HEK293T (cell line): Measurements from ENCODE around the gene SLC6A17.

Experiments
- CTCF ChIA-PET: fragments of 350-600 bp; formaldehyde crosslinking; extraction: SDS; loops from one replicate; lab custom pipeline; 2021; ENCODE audit warnings: antibody characterized with exemption, inconsistent platforms; lab: Yijun Ruan, JAX
- POLR2A ChIA-PET: fragments of 350-600 bp; formaldehyde crosslinking; extraction: SDS; loops from one replicate; lab custom pipeline; 2020; ENCODE audit warnings: antibody characterized with exemption, inconsistent platforms; lab: Yijun Ruan, JAX
- DNase-seq: peaks from one replicate; pipeline ENCODE4 v3.0.0; 2012; ENCODE audit warnings: mixed read lengths; ENCODE audit errors: extremely low spot score
- ARNT ChIP-seq: fragments of 450-650 bp; IDR thresholded peaks from 2 replicates; pipeline ENCODE4 v1.6.1; 2017; ENCODE audit warnings: mild to moderate bottlenecking
- BHLHE40 ChIP-seq: fragments of 450-650 bp; IDR thresholded peaks from 2 replicates; pipeline ENCODE4 v1.6.1; 2016; ENCODE audit warnings: mild to moderate bottlenecking, moderate library complexity, borderline replicate concordance
- CTBP1 ChIP-seq: fragments of 450-650 bp; IDR thresholded peaks from 2 replicates; pipeline ENCODE4 v1.6.1; 2016; ENCODE audit warnings: borderline replicate concordance
- ELF4 ChIP-seq: fragments of 450-650 bp; IDR thresholded peaks from 2 replicates; pipeline ENCODE4 v1.6.1; 2017; ENCODE audit warnings: antibody characterized with exemption
- FOXA1 ChIP-seq: fragments of 450-650 bp; IDR thresholded peaks from 2 replicates; pipeline ENCODE4 v1.6.1; 2016; ENCODE audit warnings: mild to moderate bottlenecking
- FOXK2 ChIP-seq: fragments of 450-650 bp; IDR thresholded peaks from 2 replicates; pipeline ENCODE4 v1.6.1; 2016; ENCODE audit warnings: mild to moderate bottlenecking
- FOXM1 ChIP-seq: fragments of 450-650 bp; IDR thresholded peaks from 2 replicates; pipeline ENCODE4 v1.6.1; 2017; ENCODE audit warnings: mild to moderate bottlenecking, borderline replicate concordance
- HDGF ChIP-seq: fragments of 450-650 bp; IDR thresholded peaks from 2 replicates; pipeline ENCODE4 v1.6.1; 2017; ENCODE audit warnings: antibody characterized with exemption, borderline replicate concordance
- L3MBTL2 ChIP-seq: fragments of 450-650 bp; conservative IDR thresholded peaks from 2 replicates; pipeline ENCODE4 v1.6.1; 2016; ENCODE audit warnings: mild to moderate bottlenecking
- LEF1 ChIP-seq: fragments of 450-650 bp; IDR thresholded peaks from 2 replicates; pipeline ENCODE4 v1.6.1; 2017; ENCODE audit warnings: mild to moderate bottlenecking, borderline replicate concordance
- NFRKB ChIP-seq: fragments of 450-650 bp; IDR thresholded peaks from 2 replicates; pipeline ENCODE4 v1.6.1; 2016; ENCODE audit warnings: mild to moderate bottlenecking, moderate library complexity
- PKNOX1 ChIP-seq: fragments of 450-650 bp; IDR thresholded peaks from 2 replicates; pipeline ENCODE4 v1.6.1; 2016
- SP1 ChIP-seq: fragments of 450-650 bp; IDR thresholded peaks from 2 replicates; pipeline ENCODE4 v1.6.1; 2017
- SUZ12 ChIP-seq: fragments of 450-650 bp; IDR thresholded peaks from 2 replicates; pipeline ENCODE4 v1.6.1; 2016; ENCODE audit warnings: mild to moderate bottlenecking
- TARDBP ChIP-seq: fragments of 450-650 bp; IDR thresholded peaks from 2 replicates; pipeline ENCODE4 v1.6.1; 2016
- ZNF384 ChIP-seq: fragments of 450-650 bp; IDR thresholded peaks from 2 replicates; pipeline ENCODE4 v1.6.1; 2016

Gene SLC6A17

GRCh38 chr1:110164725-110165350 is 14.5 kb downstream of the SLC6A17 start:
- no peak for TF ChIP-seq SUZ12
- TF ChIP-seq TARDBP, result no peak
- TF ChIP-seq PKNOX1, result no peak
- TF ChIP-seq CTBP1, result no peak
- TF ChIP-seq FOXM1, result no peak
- TF ChIP-seq ARNT, result no peak
- TF ChIP-seq SP1, result no peak
- TF ChIP-seq BHLHE40, result no peak
- no peak for TF ChIP-seq ELF4
- no peak for TF ChIP-seq LEF1
- no peak for TF ChIP-seq FOXK2
- TF ChIP-seq L3MBTL2, result no peak
- TF ChIP-seq FOXA1, result no peak
- no peak for DNase-seq
- ChIA-PET POLR2A (no interaction called here), CTCF (no interaction called here)

GRCh38 chr1:110165761-110166231 is 15.5 kb downstream of the SLC6A17 start:
- ChIA-PET CTCF (interaction anchor here (1.5 kb wide), 1 partner anchor 147 kb away, joined by 4 read pairs; no protein-coding TSS in a partner anchor), POLR2A (no interaction called here)
- no peak for TF ChIP-seq FOXM1
- no peak for TF ChIP-seq L3MBTL2
- no peak for TF ChIP-seq ZNF384
- TF ChIP-seq BHLHE40, result no peak
- no peak for TF ChIP-seq PKNOX1
- no peak for TF ChIP-seq CTBP1
- TF ChIP-seq ELF4, result no peak
- no peak for TF ChIP-seq LEF1
- no peak for TF ChIP-seq FOXK2
- no peak for TF ChIP-seq SUZ12
- no peak for TF ChIP-seq HDGF
- TF ChIP-seq ARNT, result no peak
- TF ChIP-seq FOXA1, result no peak
- no peak for DNase-seq

- ChIA-PET CTCF (interaction anchor here (0.6 to 1.5 kb wide), 3 partner anchors 54 to 329 kb away, joined by 3 to 4 read pairs (median 3); no protein-coding TSS in a partner anchor), POLR2A (no interaction called here)
Observed at GRCh38 chr1:110166861-110167260, 16.6 kb downstream of the SLC6A17 start.

GRCh38 chr1:110170766-110171733 is 20.8 kb downstream of the SLC6A17 start:
- TF ChIP-seq FOXM1 (no peak), ZNF384 (no peak), ELF4 (no peak), HDGF (no peak), SP1 (no peak), SUZ12 (no peak), LEF1 (no peak), BHLHE40 (no peak)
- CTCF ChIA-PET, result no interaction called here
- POLR2A ChIA-PET, result interaction anchor here (1.2 kb wide), 1 partner anchor 168 kb away, joined by 4 read pairs; the partner anchor contains the start of gene RBM15
- DNase-seq, result no peak

More at GRCh38 chr1:110166861-110167260, 16.6 kb downstream of the SLC6A17 start:
- TF ChIP-seq FOXM1, result no peak
- no peak for TF ChIP-seq ARNT
- no peak for DNase-seq

GRCh38 chr1:110172001-110172400 is 21.7 kb downstream of the SLC6A17 start:
- POLR2A ChIA-PET, result no interaction called here
- TF ChIP-seq BHLHE40 (no peak), ZNF384 (no peak), TARDBP (no peak), SP1 (no peak), LEF1 (no peak), ELF4 (no peak), FOXA1 (no peak), CTBP1 (no peak), FOXM1 (no peak), NFRKB (no peak), PKNOX1 (no peak), FOXK2 (no peak), SUZ12 (no peak), L3MBTL2 (no peak), ARNT (no peak), HDGF (no peak)
- CTCF ChIA-PET, result interaction anchor here (0.9 kb wide), 1 partner anchor 25 kb away, joined by 3 read pairs; no protein-coding TSS in a partner anchor
- DNase-seq, result no peak
